HG02623 (cell line): ENCODE measurements around the gene DAB2IP.
"Not testable (repeated sequence)": the region's sequence is repeated elsewhere in the genome, so short reads cannot be mapped to it uniquely, and the experiment has no call there.

Source experiments
- ATAC-seq: cut with Tn5 transposase; IDR thresholded peaks from one replicate; pipeline ENCODE4 v1.9.1; 2021; ENCODE audit warnings: moderate library complexity; ENCODE audit not compliant: unreplicated experiment

Gene DAB2IP

GRCh38 chr9:121741228-121741918, 89.9 kb downstream of the DAB2IP start:
- ATAC-seq = no peak

- ATAC-seq = not testable (repeated sequence)
Measured at GRCh38 chr9:121741919-121742283, 90.5 kb downstream of the DAB2IP start.

GRCh38 chr9:121742923-121743322, 91.5 kb downstream of the DAB2IP start:
- ATAC-seq = no peak

GRCh38 chr9:121743441-121744001, 92.1 kb downstream of the DAB2IP start:
- ATAC-seq = no peak

- ATAC-seq = no peak
Measured at GRCh38 chr9:121744002-121744686, 92.7 kb downstream of the DAB2IP start.

- ATAC-seq = no peak
Measured at GRCh38 chr9:121744687-121745395, 93.4 kb downstream of the DAB2IP start.

GRCh38 chr9:121745396-121745695, 93.9 kb downstream of the DAB2IP start:
- no peak for ATAC-seq

- no peak for ATAC-seq
Measured at GRCh38 chr9:121746411-121746810, 95.0 kb downstream of the DAB2IP start.

- ATAC-seq = no peak
Measured at GRCh38 chr9:121746866-121747265, 95.4 kb downstream of the DAB2IP start.

GRCh38 chr9:121748074-121748473, 96.6 kb downstream of the DAB2IP start:
- no peak for ATAC-seq

GRCh38 chr9:121748727-121749423, 97.4 kb downstream of the DAB2IP start:
- ATAC-seq = no peak

- no peak for ATAC-seq
Measured at GRCh38 chr9:121749614-121750013, 98.2 kb downstream of the DAB2IP start.

GRCh38 chr9:121750259-121750714, 98.9 kb downstream of the DAB2IP start:
- no peak for ATAC-seq

GRCh38 chr9:121750715-121751623, 99.5 kb downstream of the DAB2IP start:
- ATAC-seq = no peak

- ATAC-seq = no peak
Measured at GRCh38 chr9:121751686-121752445, 100.4 kb downstream of the DAB2IP start.

GRCh38 chr9:121752929-121753328, 101.5 kb downstream of the DAB2IP start:
- ATAC-seq = no peak

- no peak for ATAC-seq
Measured at GRCh38 chr9:121753802-121754654, 102.6 kb downstream of the DAB2IP start.

- no peak for ATAC-seq
Measured at GRCh38 chr9:121754655-121755436, 103.4 kb downstream of the DAB2IP start.
